HEK293 (cell line): ENCODE measurements around the gene SLX1A.
A peak's percentile ranks its signal among the peaks of the same experiment; 100 is the strongest.

Experiments
- BCL6B ChIP-seq: fragments of 450-650 bp; formaldehyde crosslinking; IDR thresholded peaks from 2 replicates; pipeline ENCODE4 v1.5.1; 2017; ENCODE audit warnings: missing biosample characterization, missing genetic modification characterization
- GLI4 ChIP-seq: fragments of 450-650 bp; formaldehyde crosslinking; IDR thresholded peaks from 2 replicates; pipeline ENCODE4 v1.5.1; 2016; ENCODE audit warnings: missing biosample characterization, missing genetic modification characterization
- HOXC10 ChIP-seq: sonication (generic); formaldehyde crosslinking; IDR thresholded peaks from 2 replicates; pipeline ENCODE4 v1.8.1; 2023; ENCODE audit warnings: mild to moderate bottlenecking, missing genetic modification reagents
- INSM2 ChIP-seq: fragments of 450-650 bp; formaldehyde crosslinking; IDR thresholded peaks from 2 replicates; pipeline ENCODE4 v1.5.1; 2016; ENCODE audit warnings: missing biosample characterization, missing genetic modification characterization
- KLF9 ChIP-seq: fragments of 450-650 bp; formaldehyde crosslinking; IDR thresholded peaks from 2 replicates; pipeline ENCODE4 v1.5.1; 2016; ENCODE audit warnings: missing biosample characterization, missing genetic modification characterization, low read depth
- PRDM4 ChIP-seq: fragments of 450-650 bp; formaldehyde crosslinking; IDR thresholded peaks from 2 replicates; pipeline ENCODE4 v1.5.1; 2017; ENCODE audit warnings: missing biosample characterization, missing genetic modification characterization
- SCRT2 ChIP-seq: fragments of 450-650 bp; formaldehyde crosslinking; IDR thresholded peaks from 2 replicates; pipeline ENCODE4 v1.5.1; 2016; ENCODE audit warnings: missing biosample characterization, missing genetic modification characterization
- SETDB1 ChIP-seq: IDR thresholded peaks from one replicate; pipeline ENCODE4 v1.6.1; 2017; ENCODE audit warnings: mild to moderate bottlenecking, low read length, moderate library complexity, mixed read lengths; ENCODE audit not compliant: insufficient read length
- YY2 ChIP-seq: fragments of 450-650 bp; formaldehyde crosslinking; IDR thresholded peaks from 2 replicates; pipeline ENCODE4 v1.5.1; 2016; ENCODE audit warnings: missing biosample characterization, missing genetic modification characterization
- ZBTB10 ChIP-seq: fragments of 450-650 bp; formaldehyde crosslinking; IDR thresholded peaks from 2 replicates; pipeline ENCODE4 v1.5.1; 2016; ENCODE audit warnings: missing biosample characterization, missing genetic modification characterization
- ZNF221 ChIP-seq: fragments of 450-650 bp; formaldehyde crosslinking; IDR thresholded peaks from 2 replicates; pipeline ENCODE4 v1.5.1; 2017; ENCODE audit warnings: missing biosample characterization, missing genetic modification characterization, borderline replicate concordance
- ZNF23 ChIP-seq: fragments of 450-650 bp; formaldehyde crosslinking; IDR thresholded peaks from 2 replicates; pipeline ENCODE4 v1.5.1; 2016; ENCODE audit warnings: missing biosample characterization, missing genetic modification characterization, borderline replicate concordance
- ZNF266 ChIP-seq: fragments of 450-650 bp; formaldehyde crosslinking; IDR thresholded peaks from 2 replicates; pipeline ENCODE4 v1.5.1; 2016; ENCODE audit warnings: missing biosample characterization, missing genetic modification characterization, low read depth
- ZNF366 ChIP-seq: fragments of 450-650 bp; formaldehyde crosslinking; conservative IDR thresholded peaks from 2 replicates; pipeline ENCODE4 v1.5.1; 2016; ENCODE audit warnings: missing biosample characterization, missing genetic modification characterization
- ZNF391 ChIP-seq: fragments of 450-650 bp; formaldehyde crosslinking; IDR thresholded peaks from 2 replicates; pipeline ENCODE4 v1.5.1; 2016; ENCODE audit warnings: low read depth, missing biosample characterization, missing genetic modification characterization, borderline replicate concordance
- ZNF473 ChIP-seq: fragments of 450-650 bp; formaldehyde crosslinking; IDR thresholded peaks from 2 replicates; pipeline ENCODE4 v1.5.1; 2017; ENCODE audit warnings: missing biosample characterization, missing genetic modification characterization
- ZNF513 ChIP-seq: fragments of 450-650 bp; IDR thresholded peaks from 2 replicates; pipeline ENCODE4 v1.5.1; 2018; ENCODE audit warnings: missing biosample characterization, missing genetic modification characterization
- ZNF544 ChIP-seq: fragments of 450-650 bp; formaldehyde crosslinking; IDR thresholded peaks from 2 replicates; pipeline ENCODE4 v1.5.0; 2017; ENCODE audit warnings: missing biosample characterization, missing genetic modification characterization
- ZNF621 ChIP-seq: fragments of 450-650 bp; formaldehyde crosslinking; IDR thresholded peaks from 2 replicates; pipeline ENCODE4 v1.5.1; 2017; ENCODE audit warnings: missing biosample characterization, missing genetic modification characterization
- ZNF624 ChIP-seq: fragments of 450-650 bp; formaldehyde crosslinking; IDR thresholded peaks from 2 replicates; pipeline ENCODE4 v1.5.1; 2017; ENCODE audit warnings: missing biosample characterization, missing genetic modification characterization
- ZNF670 ChIP-seq: fragments of 450-650 bp; formaldehyde crosslinking; IDR thresholded peaks from 2 replicates; pipeline ENCODE4 v1.5.1; 2016; ENCODE audit warnings: missing biosample characterization, missing genetic modification characterization, low read depth
- ZXDB ChIP-seq: fragments of 450-650 bp; formaldehyde crosslinking; IDR thresholded peaks from 2 replicates; pipeline ENCODE4 v1.5.1; 2016; ENCODE audit warnings: missing biosample characterization, missing genetic modification characterization
- TF ChIP-seq, protein P1 (sequence below): fragments of 450-650 bp; formaldehyde crosslinking; IDR thresholded peaks from 2 replicates; pipeline ENCODE4 v1.5.1; 2016; ENCODE audit warnings: missing biosample characterization, missing genetic modification characterization

SLX1A gene

GRCh38 chr16:30183233-30184095 is 10.2 kb upstream of the SLX1A start, which contains the start of gene CORO1A (continued):
- TF ChIP-seq ZNF23 (tag by site-specific recombination) (no peak), ZNF544 (tag by site-specific recombination) (no peak), GLI4 (tag by site-specific recombination) (no peak), ZBTB10 (tag by site-specific recombination) (no peak), ZNF513 (tag by site-specific recombination) (peak; percentile 91), SCRT2 (tag by site-specific recombination) (no peak), ZNF624 (tag by site-specific recombination) (no peak), ZNF366 (tag by site-specific recombination) (no peak), ZXDB (tag by site-specific recombination) (peak; percentile 90), ZNF391 (tag by site-specific recombination) (no peak), INSM2 (tag by site-specific recombination) (no peak), KLF9 (tag by site-specific recombination) (peak; percentile 63), YY2 (tag by site-specific recombination) (no peak), SETDB1 (no peak), HOXC10 (CRISPR knock-in tag) (no peak), ZNF221 (tag by site-specific recombination) (no peak), BCL6B (tag by site-specific recombination) (no peak), PRDM4 (tag by site-specific recombination) (no peak; the same call in 1 of the 2 replicates), ZNF670 (tag by site-specific recombination) (no peak), ZNF621 (tag by site-specific recombination) (no peak), ZNF473 (tag by site-specific recombination) (no peak), ZNF266 (tag by site-specific recombination) (no peak)
- TF ChIP-seq, protein P1, sequence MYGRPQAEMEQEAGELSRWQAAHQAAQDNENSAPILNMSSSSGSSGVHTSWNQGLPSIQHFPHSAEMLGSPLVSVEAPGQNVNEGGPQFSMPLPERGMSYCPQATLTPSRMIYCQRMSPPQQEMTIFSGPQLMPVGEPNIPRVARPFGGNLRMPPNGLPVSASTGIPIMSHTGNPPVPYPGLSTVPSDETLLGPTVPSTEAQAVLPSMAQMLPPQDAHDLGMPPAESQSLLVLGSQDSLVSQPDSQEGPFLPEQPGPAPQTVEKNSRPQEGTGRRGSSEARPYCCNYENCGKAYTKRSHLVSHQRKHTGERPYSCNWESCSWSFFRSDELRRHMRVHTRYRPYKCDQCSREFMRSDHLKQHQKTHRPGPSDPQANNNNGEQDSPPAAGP (tag by site-specific recombination): no peak; the same call in 1 of the 2 replicates
